Endothelial cell (in vitro differentiated cells): Measurements from ENCODE around the gene RNF111. TPM values are rescaled to one million over a fixed set of nuclear protein-coding genes. Genes with fewer than 3 reads are reported as not detected.

Source experiments
- DNase-seq: peaks from one replicate; pipeline ENCODE4 v3.0.0; 2021; ENCODE audit warnings: low spot score
- H3K27ac Mint-ChIP-seq: one replicate; pipeline ENCODE4 v1.8.0; 2021; ENCODE audit warnings: mixed read lengths, inconsistent platforms; ENCODE audit not compliant: unreplicated experiment
- H3K27me3 Mint-ChIP-seq: one replicate; pipeline ENCODE4 v1.8.0; 2021; ENCODE audit warnings: mild to moderate bottlenecking, moderate library complexity, mixed read lengths, inconsistent platforms; ENCODE audit not compliant: unreplicated experiment
- H3K36me3 Mint-ChIP-seq: one replicate; pipeline ENCODE4 v1.8.0; 2021; ENCODE audit warnings: mild to moderate bottlenecking, low read depth, mixed read lengths, inconsistent platforms; ENCODE audit not compliant: unreplicated experiment
- H3K4me1 Mint-ChIP-seq: one replicate; pipeline ENCODE4 v1.8.0; 2021; ENCODE audit warnings: mild to moderate bottlenecking, mixed read lengths, inconsistent platforms; ENCODE audit not compliant: unreplicated experiment
- H3K4me3 Mint-ChIP-seq: one replicate; pipeline ENCODE4 v1.8.0; 2021; ENCODE audit warnings: mild to moderate bottlenecking, mixed read lengths, inconsistent platforms; ENCODE audit not compliant: unreplicated experiment
- H3K9me3 Mint-ChIP-seq: one replicate; pipeline ENCODE4 v1.8.0; 2021; ENCODE audit warnings: mixed read lengths, inconsistent platforms; ENCODE audit not compliant: unreplicated experiment
- CTCF ChIP-seq: fragments of 200-600 bp; sonication (generic); IDR thresholded peaks from one replicate; pipeline ENCODE4 v1.5.0; 2021; ENCODE audit warnings: antibody characterized with exemption; ENCODE audit not compliant: unreplicated experiment
- total RNA-seq: library from RNA; stranded (reverse); fragmentation: NEBNext Ultra II Directional; extraction: Animal tissue kit (Norgen Biotek cat#: 25700); gene quantifications from one replicate; pipeline ENCODE4 v1.2.1, GENCODE V29; 2021; ENCODE audit not compliant: unreplicated experiment

The RNF111 gene
- total RNA-seq, 1 donor from 2014 or later = 53.4 TPM

- no peaks in the 10 kb centered on the region for H3K4me1 Mint-ChIP-seq
Observed at GRCh38 chr15:59048897-59049296, 61.4 kb downstream of the RNF111 start.

GRCh38 chr15:59051873-59052861, 64.7 kb downstream of the RNF111 start:
- H3K27ac Mint-ChIP-seq = peak overlapping the region; percentile 44
- H3K9me3 Mint-ChIP-seq = no peaks in the 10 kb centered on the region
- TF ChIP-seq CTCF = no peak
- no peak overlapping the region for H3K4me3 Mint-ChIP-seq
- no peak for DNase-seq
- no peaks in the 10 kb centered on the region for H3K27me3 Mint-ChIP-seq
- H3K36me3 Mint-ChIP-seq = peaks cover 13% of the 10 kb centered on the region
- H3K4me1 Mint-ChIP-seq = no peaks in the 10 kb centered on the region

More at GRCh38 chr15:59048897-59049296, 61.4 kb downstream of the RNF111 start:
- no peak for TF ChIP-seq CTCF
- H3K36me3 Mint-ChIP-seq = peaks cover 9% of the 10 kb centered on the region
- DNase-seq = no peak
- H3K9me3 Mint-ChIP-seq = no peaks in the 10 kb centered on the region
- H3K27me3 Mint-ChIP-seq = no peaks in the 10 kb centered on the region
- H3K27ac Mint-ChIP-seq = peak overlapping the region; percentile 84
- no peak overlapping the region for H3K4me3 Mint-ChIP-seq

GRCh38 chr15:59052915-59053407, 65.5 kb downstream of the RNF111 start:
- Mint-ChIP-seq H3K4me1 (no peaks in the 10 kb centered on the region), H3K36me3 (peaks cover 13% of the 10 kb centered on the region), H3K27ac (no peak overlapping the region), H3K27me3 (no peaks in the 10 kb centered on the region), H3K9me3 (no peaks in the 10 kb centered on the region), H3K4me3 (no peak overlapping the region)
- no peak for TF ChIP-seq CTCF
- DNase-seq = no peak

GRCh38 chr15:59053482-59053881, 66.0 kb downstream of the RNF111 start:
- Mint-ChIP-seq H3K4me1 (no peaks in the 10 kb centered on the region), H3K27ac (no peak overlapping the region), H3K9me3 (no peaks in the 10 kb centered on the region), H3K4me3 (no peak overlapping the region), H3K27me3 (no peaks in the 10 kb centered on the region), H3K36me3 (peaks cover 11% of the 10 kb centered on the region)
- no peak for TF ChIP-seq CTCF
- no peak for DNase-seq

GRCh38 chr15:59059076-59059597, 71.7 kb downstream of the RNF111 start:
- no peaks in the 10 kb centered on the region for H3K27me3 Mint-ChIP-seq
- peaks cover 18% of the 10 kb centered on the region for H3K36me3 Mint-ChIP-seq

More at GRCh38 chr15:59059076-59059597, 71.7 kb downstream of the RNF111 start:
- DNase-seq = no peak
- Mint-ChIP-seq H3K9me3 (no peaks in the 10 kb centered on the region), H3K4me3 (no peak overlapping the region), H3K4me1 (peaks cover 7% of the 10 kb centered on the region), H3K27ac (no peak overlapping the region)
- no peak for TF ChIP-seq CTCF
